ENCODE results near the gene DDIT4.

The DDIT4 gene

GRCh38 chr10:72259491-72260238 lies 14.1 kb upstream of the DDIT4 start:
- TF ChIP-seq CTCF (conservative IDR thresholded peaks at IDR 0.05) = no peak
- peak overlapping the region; percentile 22 for H3K27ac ChIP-seq

GRCh38 chr10:72260239-72260975 lies 13.3 kb upstream of the DDIT4 start:
- peak overlapping the region; percentile 22 for H3K27ac ChIP-seq
- no peak for TF ChIP-seq CTCF (conservative IDR thresholded peaks at IDR 0.05)

- TF ChIP-seq CTCF (conservative IDR thresholded peaks at IDR 0.05) = no peak
Observed at GRCh38 chr10:72260976-72261783, 12.5 kb upstream of the DDIT4 start.

GRCh38 chr10:72261784-72262404 lies 11.8 kb upstream of the DDIT4 start:
- TF ChIP-seq CTCF (conservative IDR thresholded peaks at IDR 0.05) = no peak
- H3K27ac ChIP-seq = no peak overlapping the region

More at GRCh38 chr10:72260976-72261783, 12.5 kb upstream of the DDIT4 start:
- no peak overlapping the region for H3K27ac ChIP-seq

- H3K27ac ChIP-seq = peak overlapping the region; percentile 80
- no peak for TF ChIP-seq CTCF (conservative IDR thresholded peaks at IDR 0.05)
Observed at GRCh38 chr10:72263613-72264241, 10.0 kb upstream of the DDIT4 start.

- peak overlapping the region; percentile 80 for H3K27ac ChIP-seq
- TF ChIP-seq CTCF (conservative IDR thresholded peaks at IDR 0.05) = no peak
Observed at GRCh38 chr10:72264536-72264935, 9.2 kb upstream of the DDIT4 start.
